Stomach (tissue), 4 donors: ENCODE data around the gene PRDM16.

ENCODE experiments used
- POLR2A ChIP-seq, 4 donors: fragments of 450-650 bp; IDR thresholded peaks; one replicate each; pipeline ENCODE4 v1.6.1; 2016; ENCODE audit warnings: antibody characterized with exemption in 4 of 4, control low read depth in 2 of 4, mild to moderate bottlenecking in 1 of 4, moderate library complexity in 1 of 4
- TF ChIP-seq, protein P1 (sequence below), 7 experiments: fragments of 450-650 bp in 4 of 7; fragments of 200-600 bp in 3 of 7; sonication (generic) in 3 of 7; IDR thresholded peaks; one replicate each; pipeline ENCODE4 v1.5.1; 2016 to 2019; ENCODE audit warnings: antibody characterized with exemption in 7 of 7, control low read depth in 2 of 7, mild to moderate bottlenecking in 1 of 7

DNA sequence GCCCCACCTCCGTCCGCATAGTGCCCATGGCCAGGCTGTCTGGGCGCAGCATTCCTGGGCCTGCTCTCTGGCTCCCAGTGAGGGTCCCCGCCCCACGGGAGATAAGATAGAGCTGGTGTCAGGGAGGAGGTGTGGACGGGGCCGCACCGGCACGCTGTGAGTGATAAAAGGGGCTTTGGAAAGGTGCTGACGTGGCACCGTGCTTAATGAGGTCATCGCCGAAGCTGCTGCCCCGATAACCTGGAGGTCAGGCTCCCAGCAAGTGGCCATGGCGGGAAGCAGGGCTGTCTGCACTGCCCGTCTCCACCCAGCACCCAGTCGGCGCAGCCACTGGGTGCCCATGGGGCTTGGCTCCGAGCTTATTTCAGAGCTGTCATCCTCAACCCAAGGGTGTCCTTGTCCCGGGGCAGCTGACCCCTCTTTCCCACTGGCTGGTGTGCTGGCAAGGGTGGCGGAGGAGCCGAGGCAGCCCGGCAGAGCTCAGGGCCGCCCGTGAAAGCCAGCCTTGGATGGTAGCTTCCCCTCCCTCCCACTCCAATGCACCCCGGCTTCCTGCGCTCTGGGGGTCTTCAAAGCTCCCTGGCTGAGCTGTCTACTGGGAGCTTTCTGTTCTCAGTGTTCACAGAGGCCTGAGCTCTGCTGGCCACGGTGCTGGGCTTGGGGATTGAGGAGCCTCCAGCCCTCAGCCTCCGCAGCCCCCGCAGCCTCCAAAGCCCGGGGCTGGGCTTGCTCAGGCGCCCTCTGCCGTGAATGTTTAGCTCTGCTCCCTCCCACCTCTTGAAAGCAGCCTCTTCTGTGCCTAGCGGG is 280.4 kb downstream of the PRDM16 start:
- TF ChIP-seq POLR2A (IDR thresholded peaks at IDR 0.05) = no peak
- TF ChIP-seq, protein P1, sequence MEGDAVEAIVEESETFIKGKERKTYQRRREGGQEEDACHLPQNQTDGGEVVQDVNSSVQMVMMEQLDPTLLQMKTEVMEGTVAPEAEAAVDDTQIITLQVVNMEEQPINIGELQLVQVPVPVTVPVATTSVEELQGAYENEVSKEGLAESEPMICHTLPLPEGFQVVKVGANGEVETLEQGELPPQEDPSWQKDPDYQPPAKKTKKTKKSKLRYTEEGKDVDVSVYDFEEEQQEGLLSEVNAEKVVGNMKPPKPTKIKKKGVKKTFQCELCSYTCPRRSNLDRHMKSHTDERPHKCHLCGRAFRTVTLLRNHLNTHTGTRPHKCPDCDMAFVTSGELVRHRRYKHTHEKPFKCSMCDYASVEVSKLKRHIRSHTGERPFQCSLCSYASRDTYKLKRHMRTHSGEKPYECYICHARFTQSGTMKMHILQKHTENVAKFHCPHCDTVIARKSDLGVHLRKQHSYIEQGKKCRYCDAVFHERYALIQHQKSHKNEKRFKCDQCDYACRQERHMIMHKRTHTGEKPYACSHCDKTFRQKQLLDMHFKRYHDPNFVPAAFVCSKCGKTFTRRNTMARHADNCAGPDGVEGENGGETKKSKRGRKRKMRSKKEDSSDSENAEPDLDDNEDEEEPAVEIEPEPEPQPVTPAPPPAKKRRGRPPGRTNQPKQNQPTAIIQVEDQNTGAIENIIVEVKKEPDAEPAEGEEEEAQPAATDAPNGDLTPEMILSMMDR (IDR thresholded peaks at IDR 0.05) = no peak
